Parathyroid adenoma (tissue), 2 donors: ENCODE data around the gene KCNMB2.

Source experiments
- H2AFZ ChIP-seq: fragments of 300-600 bp; sonication (generic); one replicate; pipeline ENCODE4 v1.7.0; 2017; ENCODE audit warnings: antibody characterized with exemption, mild to moderate bottlenecking
- H3K27ac ChIP-seq: fragments of 300-600 bp; sonication (generic); one replicate; pipeline ENCODE4 v1.7.0; 2017
- H3K27me3 ChIP-seq: fragments of 300-600 bp; sonication (generic); one replicate; pipeline ENCODE4 v1.7.0; 2017; ENCODE audit warnings: low read length; ENCODE audit not compliant: control insufficient read depth, insufficient read depth
- H3K36me3 ChIP-seq: fragments of 300-600 bp; sonication (generic); one replicate; pipeline ENCODE4 v1.7.0; 2017; ENCODE audit warnings: low read length; ENCODE audit not compliant: control insufficient read depth, insufficient read depth
- H3K4me1 ChIP-seq: fragments of 300-600 bp; sonication (generic); one replicate; pipeline ENCODE4 v1.7.0; 2017; ENCODE audit warnings: control low read depth
- H3K4me2 ChIP-seq: fragments of 300-600 bp; sonication (generic); one replicate; pipeline ENCODE4 v1.7.0; 2017; ENCODE audit warnings: low read length
- H3K4me3 ChIP-seq: fragments of 300-600 bp; sonication (generic); one replicate; pipeline ENCODE4 v1.7.0; 2017; ENCODE audit warnings: low read depth, low read length
- H3K79me2 ChIP-seq: fragments of 300-600 bp; sonication (generic); one replicate; pipeline ENCODE4 v1.7.0; 2017; ENCODE audit warnings: control low read depth
- H3K9ac ChIP-seq: fragments of 300-600 bp; sonication (generic); one replicate; pipeline ENCODE4 v1.7.0; 2017; ENCODE audit warnings: mild to moderate bottlenecking
- H3K9me3 ChIP-seq: fragments of 300-600 bp; sonication (generic); one replicate; pipeline ENCODE4 v1.7.0; 2017; ENCODE audit warnings: low read length; ENCODE audit not compliant: control insufficient read depth
- CTCF ChIP-seq: fragments of 300-600 bp; sonication (generic); IDR thresholded peaks from one replicate; pipeline ENCODE4 v1.7.0; 2017; ENCODE audit warnings: antibody characterized with exemption, mild to moderate bottlenecking
- donor health status: primary hyperparathyroidism.

KCNMB2 gene

GRCh38 chr3:178823150-178823549 lies 286.9 kb downstream of the KCNMB2 start:
- Histone ChIP-seq H3K27ac (no peak overlapping the region), H3K9ac (no peak overlapping the region), H3K4me1 (no peaks in the 10 kb centered on the region), H3K36me3 (no peaks in the 10 kb centered on the region), H3K27me3 (no peaks in the 10 kb centered on the region), H3K79me2 (no peaks in the 10 kb centered on the region), H3K4me3 (no peak overlapping the region), H3K4me2 (no peak overlapping the region), H3K9me3 (no peaks in the 10 kb centered on the region), H2AFZ (no peak overlapping the region)
- TF ChIP-seq CTCF, result no peak

- Histone ChIP-seq H3K27ac (no peak overlapping the region), H3K36me3 (no peaks in the 10 kb centered on the region), H3K4me1 (no peaks in the 10 kb centered on the region), H3K9me3 (no peaks in the 10 kb centered on the region), H3K79me2 (no peaks in the 10 kb centered on the region), H3K27me3 (no peaks in the 10 kb centered on the region), H2AFZ (no peak overlapping the region), H3K9ac (no peak overlapping the region), H3K4me3 (no peak overlapping the region), H3K4me2 (no peak overlapping the region)
- no peak for TF ChIP-seq CTCF
These were observed 287.5 kb downstream of the KCNMB2 start for GRCh38 chr3:178823591-178824246.

- Histone ChIP-seq H3K4me1 (no peaks in the 10 kb centered on the region), H3K27me3 (no peaks in the 10 kb centered on the region), H3K27ac (no peak overlapping the region), H3K79me2 (no peaks in the 10 kb centered on the region), H3K9me3 (no peaks in the 10 kb centered on the region), H2AFZ (no peak overlapping the region), H3K4me3 (no peak overlapping the region), H3K9ac (no peak overlapping the region), H3K36me3 (no peaks in the 10 kb centered on the region), H3K4me2 (no peak overlapping the region)
- TF ChIP-seq CTCF, result no peak
These were observed 290.3 kb downstream of the KCNMB2 start for GRCh38 chr3:178826435-178827123.

GRCh38 chr3:178827285-178827856 lies 291.1 kb downstream of the KCNMB2 start:
- H3K79me2 ChIP-seq, result no peaks in the 10 kb centered on the region
- no peak for TF ChIP-seq CTCF
- no peaks in the 10 kb centered on the region for H3K27me3 ChIP-seq
- H3K36me3 ChIP-seq, result no peaks in the 10 kb centered on the region
- H3K4me2 ChIP-seq, result no peak overlapping the region
- no peak overlapping the region for H3K27ac ChIP-seq
- H2AFZ ChIP-seq, result no peak overlapping the region
- no peak overlapping the region for H3K4me3 ChIP-seq
- H3K4me1 ChIP-seq, result no peaks in the 10 kb centered on the region
- H3K9me3 ChIP-seq, result no peaks in the 10 kb centered on the region
- H3K9ac ChIP-seq, result no peak overlapping the region
